Skeletal muscle satellite cell (primary cell): ENCODE measurements around the gene RRP36.
A peak's percentile ranks its signal among the peaks of the same experiment; 100 is the strongest.

Experiments used
- H3K27me3 ChIP-seq: 2 replicates; pipeline ENCODE4 v1.7.0; 2013; ENCODE audit warnings: low read length; ENCODE audit not compliant: control insufficient read depth, insufficient read depth
- H3K36me3 ChIP-seq: 2 replicates; pipeline ENCODE4 v1.7.0; 2013; ENCODE audit warnings: mild to moderate bottlenecking, control low read depth, low read length; ENCODE audit not compliant: insufficient read depth
- H3K4me1 ChIP-seq: 2 replicates; pipeline ENCODE4 v1.7.0; 2013; ENCODE audit warnings: low read length; ENCODE audit not compliant: control insufficient read depth, insufficient read depth
- H3K4me2 ChIP-seq: 2 replicates; pipeline ENCODE4 v1.7.0; 2013; ENCODE audit warnings: mild to moderate bottlenecking, low read length
- H3K4me3 ChIP-seq: 2 replicates; pipeline ENCODE4 v1.7.0; 2013; ENCODE audit warnings: low read length
- H3K9ac ChIP-seq: 2 replicates; pipeline ENCODE4 v1.7.0; 2013; ENCODE audit warnings: mild to moderate bottlenecking, low read depth, low read length, moderate library complexity
- H3K9me3 ChIP-seq: replicated peaks from 2 replicates; pipeline ENCODE4 v1.7.0; 2013; ENCODE audit warnings: mild to moderate bottlenecking, control low read depth, low read length

Gene RRP36

GRCh38 chr6:43059168-43060033, 38.0 kb downstream of the RRP36 start, which contains the start of the genes KLC4 and MRPL2:
KLC4 (plus strand) TSS chr6:43059631; CDS start chr6:43061336, 1,705 bp downstream.
MRPL2 (minus strand) TSS chr6:43059434; CDS start chr6:43059381, 53 bp downstream.
- H3K36me3 ChIP-seq = peaks cover 16% of the 10 kb centered on the region
- H3K9me3 ChIP-seq = no peaks in the 10 kb centered on the region
- H3K9ac ChIP-seq = peak within 1 kb of the TSS; percentile 91
- H3K4me1 ChIP-seq = peaks cover 17% of the 10 kb centered on the region
- peak within 1 kb of the TSS; percentile 87 for H3K4me3 ChIP-seq
- H3K4me2 ChIP-seq = peak within 1 kb of the TSS; percentile 97
- H3K27me3 ChIP-seq = no peaks in the 10 kb centered on the region

DNA sequence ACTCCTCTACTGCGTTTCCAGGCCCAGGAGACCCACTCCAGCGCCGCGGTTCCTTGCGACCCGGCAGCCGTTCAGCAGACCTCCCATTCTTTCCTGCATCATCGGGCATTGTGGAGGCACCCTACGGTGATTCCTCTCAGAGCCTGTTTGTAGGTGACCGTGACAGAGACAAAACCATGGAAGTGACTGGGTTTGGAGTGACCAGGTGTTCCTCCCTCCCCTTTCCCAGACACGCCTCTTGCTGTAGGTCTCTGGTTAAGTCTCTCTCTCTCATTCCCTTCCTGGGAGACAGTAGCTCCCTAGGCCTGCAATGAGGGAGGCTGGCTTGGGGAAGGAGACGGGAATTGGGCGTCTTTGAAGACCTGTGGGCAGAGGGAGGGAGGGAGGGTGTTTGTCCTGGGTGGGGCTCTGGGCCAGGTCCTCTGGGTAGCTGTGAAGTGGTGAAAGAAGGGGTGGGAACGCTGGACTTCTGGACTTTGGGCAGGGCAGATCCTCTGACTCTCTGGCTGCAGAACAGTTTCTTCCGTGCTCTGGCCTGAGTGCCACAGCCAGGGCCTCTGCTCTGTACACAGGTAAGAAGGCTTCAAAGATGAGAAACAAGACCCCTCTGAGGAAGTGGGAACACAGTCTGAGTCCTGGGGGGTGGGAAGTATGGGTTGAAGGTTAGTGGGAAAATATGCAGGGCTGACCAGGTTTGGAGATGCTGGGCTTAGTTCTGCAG, 38.8 kb downstream of the RRP36 start:
- H3K4me1 ChIP-seq = peaks cover 15% of the 10 kb centered on the region
- peak overlapping the region; percentile 97 for H3K4me2 ChIP-seq
- H3K36me3 ChIP-seq = peaks cover 16% of the 10 kb centered on the region
- peak overlapping the region; percentile 87 for H3K4me3 ChIP-seq
- H3K9me3 ChIP-seq = no peaks in the 10 kb centered on the region
- no peaks in the 10 kb centered on the region for H3K27me3 ChIP-seq
- H3K9ac ChIP-seq = peak overlapping the region; percentile 91

GRCh38 chr6:43060755-43061633, 39.6 kb downstream of the RRP36 start:
- Histone ChIP-seq H3K4me1 (peaks cover 15% of the 10 kb centered on the region), H3K4me2 (peak overlapping the region; percentile 97), H3K4me3 (no peak overlapping the region), H3K36me3 (peaks cover 11% of the 10 kb centered on the region), H3K9ac (peak overlapping the region; percentile 91), H3K27me3 (no peaks in the 10 kb centered on the region), H3K9me3 (no peaks in the 10 kb centered on the region)

DNA sequence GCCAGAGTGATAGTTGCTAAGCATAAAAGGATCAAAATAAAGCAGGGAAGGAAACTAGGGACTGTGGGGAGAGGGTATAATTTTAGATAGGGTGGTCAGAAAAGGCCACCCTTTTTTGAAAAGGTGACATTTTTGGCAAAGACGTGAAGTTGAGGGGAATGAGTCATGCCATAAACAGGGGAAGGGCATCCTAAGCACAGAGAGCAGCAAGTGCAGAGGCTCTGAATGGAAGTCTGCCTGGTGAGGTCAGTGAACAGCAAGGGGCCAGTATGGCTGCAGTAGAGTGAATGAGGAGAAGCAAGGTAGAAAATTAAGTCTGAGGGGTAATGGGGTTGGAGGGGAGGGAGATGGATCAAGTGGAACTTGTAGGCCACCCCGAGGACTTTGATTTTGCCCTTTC, 40.4 kb downstream of the RRP36 start:
- Histone ChIP-seq H3K36me3 (peaks cover 8% of the 10 kb centered on the region), H3K9ac (no peak overlapping the region), H3K27me3 (no peaks in the 10 kb centered on the region), H3K4me1 (peaks cover 15% of the 10 kb centered on the region), H3K4me3 (no peak overlapping the region), H3K9me3 (no peaks in the 10 kb centered on the region), H3K4me2 (no peak overlapping the region)

- H3K27me3 ChIP-seq = no peaks in the 10 kb centered on the region
- no peaks in the 10 kb centered on the region for H3K9me3 ChIP-seq
- H3K4me2 ChIP-seq = no peak overlapping the region
- peaks cover 15% of the 10 kb centered on the region for H3K4me1 ChIP-seq
- H3K36me3 ChIP-seq = peaks cover 5% of the 10 kb centered on the region
- H3K4me3 ChIP-seq = no peak overlapping the region
- H3K9ac ChIP-seq = no peak overlapping the region
Measured at GRCh38 chr6:43062818-43063217, 41.4 kb downstream of the RRP36 start.

DNA sequence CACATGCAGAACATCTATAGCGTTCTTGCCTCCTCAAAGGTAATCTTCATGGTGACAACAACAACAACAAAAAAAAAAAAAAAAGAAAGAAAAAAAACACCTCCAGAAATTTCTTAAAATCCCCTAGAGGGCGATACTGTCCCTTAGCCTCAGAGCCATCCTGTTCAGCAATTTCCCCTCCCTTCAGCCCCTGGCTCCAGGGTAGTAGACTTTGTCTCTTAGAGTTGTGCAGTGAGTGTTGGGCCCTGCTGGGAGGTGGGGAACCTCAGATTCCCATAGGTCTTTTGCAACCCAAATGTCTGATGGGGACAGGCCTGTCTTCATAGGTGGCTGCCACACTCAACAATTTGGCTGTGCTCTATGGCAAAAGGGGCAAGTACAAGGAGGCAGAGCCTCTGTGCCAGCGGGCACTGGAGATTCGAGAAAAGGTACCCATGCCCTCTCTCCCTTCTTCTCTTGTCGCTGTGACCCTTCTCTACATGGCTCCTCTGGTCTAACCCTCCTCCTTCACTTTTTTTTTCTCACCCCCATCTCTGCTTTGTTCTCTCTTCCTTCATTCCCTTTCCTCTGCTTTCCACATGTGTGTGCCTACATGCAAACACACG, 48.7 kb downstream of the RRP36 start:
- H3K36me3 ChIP-seq = peaks cover 6% of the 10 kb centered on the region
- no peaks in the 10 kb centered on the region for H3K9me3 ChIP-seq
- H3K4me2 ChIP-seq = no peak overlapping the region
- no peak overlapping the region for H3K4me3 ChIP-seq
- no peaks in the 10 kb centered on the region for H3K27me3 ChIP-seq
- peaks cover 1% of the 10 kb centered on the region for H3K4me1 ChIP-seq
- H3K9ac ChIP-seq = no peak overlapping the region

GRCh38 chr6:43074847-43075669, 53.6 kb downstream of the RRP36 start:
- Histone ChIP-seq H3K9ac (peak overlapping the region; percentile 36), H3K4me1 (peaks cover 20% of the 10 kb centered on the region), H3K4me3 (peak overlapping the region; percentile 98), H3K4me2 (peak overlapping the region; percentile 84), H3K9me3 (no peaks in the 10 kb centered on the region), H3K36me3 (peaks cover 3% of the 10 kb centered on the region), H3K27me3 (no peaks in the 10 kb centered on the region)

- H3K4me1 ChIP-seq = peaks cover 20% of the 10 kb centered on the region
- no peaks in the 10 kb centered on the region for H3K9me3 ChIP-seq
- H3K27me3 ChIP-seq = no peaks in the 10 kb centered on the region
- H3K9ac ChIP-seq = peak within 1 kb of the TSS; percentile 96
- peak within 1 kb of the TSS; percentile 96 for H3K4me2 ChIP-seq
- peaks cover 3% of the 10 kb centered on the region for H3K36me3 ChIP-seq
- peak within 1 kb of the TSS; percentile 98 for H3K4me3 ChIP-seq
Measured at GRCh38 chr6:43075670-43076463, 54.4 kb downstream of the RRP36 start, which contains the start of gene PTK7. PTK7 (plus strand) TSS chr6:43076314; CDS start chr6:43076489, 175 bp downstream.

- H3K27me3 ChIP-seq = no peaks in the 10 kb centered on the region
- peak overlapping the region; percentile 96 for H3K9ac ChIP-seq
- H3K4me1 ChIP-seq = peaks cover 21% of the 10 kb centered on the region
- H3K36me3 ChIP-seq = peaks cover 3% of the 10 kb centered on the region
- H3K4me2 ChIP-seq = peak overlapping the region; percentile 96
- no peaks in the 10 kb centered on the region for H3K9me3 ChIP-seq
- H3K4me3 ChIP-seq = peak overlapping the region; percentile 98
Measured at GRCh38 chr6:43076464-43077332, 55.3 kb downstream of the RRP36 start.
